GM12873 (cell line): ENCODE results near the gene LPP.

Experiments
- TF ChIP-seq, protein P1 (sequence below): IDR thresholded peaks from 2 replicates; pipeline ENCODE4 v1.5.1; 2012; ENCODE audit warnings: low read depth, mild to moderate bottlenecking, moderate library complexity, low read length, control low read depth; ENCODE audit not compliant: insufficient read depth; ENCODE audit errors: missing control alignments

LPP gene

DNA sequence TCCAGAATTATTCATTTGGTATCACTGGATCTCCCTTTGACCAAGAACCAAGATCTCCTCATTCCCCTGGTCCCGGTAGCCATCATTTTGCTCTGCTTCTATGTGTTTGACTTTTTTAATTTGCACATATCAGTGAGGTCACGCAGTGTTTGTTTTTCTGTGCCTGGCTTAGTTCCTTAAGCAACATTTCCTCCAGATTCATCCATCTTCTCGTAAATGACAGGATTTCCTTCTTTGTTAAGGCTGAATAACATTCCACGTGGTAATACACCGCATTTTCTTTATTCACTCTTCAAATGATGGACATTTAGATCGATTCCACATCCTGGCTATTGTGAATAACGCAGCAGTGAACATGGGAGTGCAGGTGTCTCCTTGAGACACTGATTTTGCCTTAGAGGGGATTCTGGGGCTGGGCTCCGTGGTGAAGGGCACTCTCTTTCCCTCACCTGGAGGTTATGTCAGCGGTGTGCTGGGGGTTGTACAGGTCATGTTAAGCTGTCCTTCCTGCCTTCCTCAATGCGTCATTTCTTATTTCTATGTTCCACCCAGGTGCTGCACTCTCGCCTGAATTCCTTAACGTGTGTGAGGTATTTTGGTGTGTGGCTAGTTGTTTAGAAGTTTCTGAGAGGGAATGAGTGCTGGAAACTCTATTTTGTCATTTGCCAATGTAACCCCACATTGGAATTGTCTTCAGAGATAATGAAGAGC is 212.2 kb downstream of the LPP start:
- TF ChIP-seq, protein P1, sequence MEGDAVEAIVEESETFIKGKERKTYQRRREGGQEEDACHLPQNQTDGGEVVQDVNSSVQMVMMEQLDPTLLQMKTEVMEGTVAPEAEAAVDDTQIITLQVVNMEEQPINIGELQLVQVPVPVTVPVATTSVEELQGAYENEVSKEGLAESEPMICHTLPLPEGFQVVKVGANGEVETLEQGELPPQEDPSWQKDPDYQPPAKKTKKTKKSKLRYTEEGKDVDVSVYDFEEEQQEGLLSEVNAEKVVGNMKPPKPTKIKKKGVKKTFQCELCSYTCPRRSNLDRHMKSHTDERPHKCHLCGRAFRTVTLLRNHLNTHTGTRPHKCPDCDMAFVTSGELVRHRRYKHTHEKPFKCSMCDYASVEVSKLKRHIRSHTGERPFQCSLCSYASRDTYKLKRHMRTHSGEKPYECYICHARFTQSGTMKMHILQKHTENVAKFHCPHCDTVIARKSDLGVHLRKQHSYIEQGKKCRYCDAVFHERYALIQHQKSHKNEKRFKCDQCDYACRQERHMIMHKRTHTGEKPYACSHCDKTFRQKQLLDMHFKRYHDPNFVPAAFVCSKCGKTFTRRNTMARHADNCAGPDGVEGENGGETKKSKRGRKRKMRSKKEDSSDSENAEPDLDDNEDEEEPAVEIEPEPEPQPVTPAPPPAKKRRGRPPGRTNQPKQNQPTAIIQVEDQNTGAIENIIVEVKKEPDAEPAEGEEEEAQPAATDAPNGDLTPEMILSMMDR = no peak

DNA sequence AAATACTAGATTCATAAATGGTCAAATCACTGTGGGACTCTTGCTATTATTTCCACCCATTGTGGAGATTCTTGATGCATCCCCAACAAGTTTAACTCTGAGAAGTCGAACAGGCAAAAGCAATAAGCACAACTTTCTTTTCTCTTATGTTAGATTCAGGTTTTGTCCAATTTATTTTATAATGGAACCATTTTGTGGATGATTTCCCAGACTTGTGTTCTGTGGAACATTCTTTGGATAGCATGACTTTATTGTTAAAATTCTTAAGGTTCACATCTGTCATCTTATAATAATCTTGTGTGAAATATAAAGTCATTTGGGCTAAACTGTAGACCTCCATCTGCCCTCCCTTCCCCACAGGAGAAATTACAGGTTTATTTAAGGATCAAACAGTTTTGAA is 213.7 kb downstream of the LPP start:
- TF ChIP-seq, protein P1 = no peak

DNA sequence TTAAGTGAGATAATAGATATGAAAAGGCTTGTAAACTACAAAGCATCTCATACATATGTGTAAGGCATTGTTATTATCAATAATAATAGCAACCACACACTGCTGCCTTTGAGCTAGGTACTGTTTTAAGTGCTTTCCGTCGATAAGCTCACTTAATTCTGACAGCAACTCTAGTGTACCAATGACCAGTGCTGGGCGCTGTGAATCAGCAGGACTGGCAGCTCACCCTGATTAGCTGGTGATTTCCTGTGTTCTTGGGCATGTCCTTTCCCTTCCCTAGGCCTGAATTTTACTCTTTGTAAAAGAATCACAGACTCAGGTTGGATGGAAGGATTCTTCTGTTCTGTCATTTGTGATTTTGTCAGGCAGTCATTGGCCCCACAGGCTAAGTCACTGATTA is 215.6 kb downstream of the LPP start:
- TF ChIP-seq, protein P1 = no peak

GRCh38 chr3:188370081-188370830 is 216.3 kb downstream of the LPP start:
- TF ChIP-seq, protein P1 = no peak

DNA sequence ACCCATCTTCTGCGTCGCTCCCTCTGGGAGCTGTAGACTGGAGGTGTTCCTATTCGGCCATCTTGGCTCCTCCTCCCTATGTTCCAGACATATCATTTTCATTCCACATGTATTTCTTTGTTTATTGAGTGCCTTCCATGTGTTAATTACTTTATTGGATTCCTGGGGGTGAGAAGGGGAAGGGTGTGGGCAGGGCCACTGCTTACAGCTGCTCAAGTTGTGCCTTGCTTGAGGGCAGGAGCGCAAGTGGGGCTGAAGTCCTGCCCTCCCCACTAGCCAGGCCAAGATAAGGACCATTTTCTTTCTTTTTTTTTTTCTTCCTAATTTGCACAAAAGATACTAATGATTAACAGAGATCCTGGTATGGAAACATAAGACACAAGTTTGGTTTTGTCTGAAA is 224.8 kb downstream of the LPP start:
- TF ChIP-seq, protein P1 = no peak

DNA sequence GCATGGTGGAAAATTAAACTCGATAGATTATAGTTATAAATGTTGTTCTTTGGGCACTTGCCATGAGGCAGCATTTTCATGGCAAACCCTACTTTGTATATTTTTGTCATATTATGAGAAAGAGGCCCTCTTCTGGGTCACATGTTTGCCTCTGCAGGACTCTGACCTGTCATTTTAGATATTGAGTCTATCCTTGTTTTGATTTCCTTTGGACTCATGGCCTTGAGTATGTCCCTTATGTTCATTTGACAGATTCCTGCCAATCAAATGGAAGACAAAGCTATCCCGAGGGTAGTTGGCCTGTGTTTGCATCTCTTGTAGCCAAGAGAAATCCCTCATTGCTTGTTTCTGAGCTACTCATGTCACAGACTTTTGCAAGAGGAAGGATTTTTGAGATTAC is 226.3 kb downstream of the LPP start:
- TF ChIP-seq, protein P1 = no peak

GRCh38 chr3:188380722-188381121 is 226.8 kb downstream of the LPP start:
- TF ChIP-seq, protein P1 = no peak
